Tibial nerve (tissue), 3 donors: ENCODE data around the gene RHOT1.

Source experiments
- POLR2A ChIP-seq, 2 donors: fragments of 450-650 bp; IDR thresholded peaks; one replicate each; pipeline ENCODE4 v1.6.1; 2017; ENCODE audit warnings: antibody characterized with exemption in 2 of 2, mild to moderate bottlenecking in 2 of 2, moderate library complexity in 2 of 2
- TF ChIP-seq, protein P1 (sequence below), 5 experiments: fragments of 200-600 bp in 3 of 5; fragments of 450-650 bp in 2 of 5; sonication (generic) in 3 of 5; IDR thresholded peaks; one replicate each; pipeline ENCODE4 v1.5.1; 2016 to 2019; ENCODE audit warnings: antibody characterized with exemption in 5 of 5, mild to moderate bottlenecking in 3 of 5, moderate library complexity in 2 of 5

DNA sequence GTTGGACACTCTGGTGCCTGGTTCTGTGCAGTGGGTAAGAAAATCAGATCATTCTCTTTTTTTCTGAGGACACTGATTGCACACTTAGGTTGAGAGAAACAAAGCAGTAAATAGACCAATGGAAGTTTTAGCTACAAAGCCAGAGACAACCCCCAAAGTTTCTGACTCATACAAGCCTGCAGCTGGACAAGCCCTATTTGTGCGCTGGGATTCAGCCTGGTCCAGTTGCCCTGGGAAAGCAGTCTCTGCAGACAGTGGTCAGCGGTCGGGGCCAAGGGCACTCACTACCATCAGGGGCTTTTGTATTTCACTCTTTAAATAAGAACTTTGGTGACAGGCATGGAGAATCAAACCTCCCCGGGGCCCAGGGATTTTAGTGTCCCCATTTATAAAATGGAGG lies 117.3 kb downstream of the RHOT1 start:
- TF ChIP-seq, protein P1, sequence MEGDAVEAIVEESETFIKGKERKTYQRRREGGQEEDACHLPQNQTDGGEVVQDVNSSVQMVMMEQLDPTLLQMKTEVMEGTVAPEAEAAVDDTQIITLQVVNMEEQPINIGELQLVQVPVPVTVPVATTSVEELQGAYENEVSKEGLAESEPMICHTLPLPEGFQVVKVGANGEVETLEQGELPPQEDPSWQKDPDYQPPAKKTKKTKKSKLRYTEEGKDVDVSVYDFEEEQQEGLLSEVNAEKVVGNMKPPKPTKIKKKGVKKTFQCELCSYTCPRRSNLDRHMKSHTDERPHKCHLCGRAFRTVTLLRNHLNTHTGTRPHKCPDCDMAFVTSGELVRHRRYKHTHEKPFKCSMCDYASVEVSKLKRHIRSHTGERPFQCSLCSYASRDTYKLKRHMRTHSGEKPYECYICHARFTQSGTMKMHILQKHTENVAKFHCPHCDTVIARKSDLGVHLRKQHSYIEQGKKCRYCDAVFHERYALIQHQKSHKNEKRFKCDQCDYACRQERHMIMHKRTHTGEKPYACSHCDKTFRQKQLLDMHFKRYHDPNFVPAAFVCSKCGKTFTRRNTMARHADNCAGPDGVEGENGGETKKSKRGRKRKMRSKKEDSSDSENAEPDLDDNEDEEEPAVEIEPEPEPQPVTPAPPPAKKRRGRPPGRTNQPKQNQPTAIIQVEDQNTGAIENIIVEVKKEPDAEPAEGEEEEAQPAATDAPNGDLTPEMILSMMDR (IDR thresholded peaks at IDR 0.05), result no peak
- TF ChIP-seq POLR2A (IDR thresholded peaks at IDR 0.05), result no peak
